Measurements from ENCODE around the gene IQGAP1. TPM values are rescaled to one million over a fixed set of nuclear protein-coding genes. Genes with fewer than 3 reads are reported as not detected.
A peak's percentile ranks its signal among the peaks of the same experiment; 100 is the strongest.

Gene IQGAP1
- total RNA-seq, 2 donors from 2014 or later = 79.6 to 92.9 TPM

DNA sequence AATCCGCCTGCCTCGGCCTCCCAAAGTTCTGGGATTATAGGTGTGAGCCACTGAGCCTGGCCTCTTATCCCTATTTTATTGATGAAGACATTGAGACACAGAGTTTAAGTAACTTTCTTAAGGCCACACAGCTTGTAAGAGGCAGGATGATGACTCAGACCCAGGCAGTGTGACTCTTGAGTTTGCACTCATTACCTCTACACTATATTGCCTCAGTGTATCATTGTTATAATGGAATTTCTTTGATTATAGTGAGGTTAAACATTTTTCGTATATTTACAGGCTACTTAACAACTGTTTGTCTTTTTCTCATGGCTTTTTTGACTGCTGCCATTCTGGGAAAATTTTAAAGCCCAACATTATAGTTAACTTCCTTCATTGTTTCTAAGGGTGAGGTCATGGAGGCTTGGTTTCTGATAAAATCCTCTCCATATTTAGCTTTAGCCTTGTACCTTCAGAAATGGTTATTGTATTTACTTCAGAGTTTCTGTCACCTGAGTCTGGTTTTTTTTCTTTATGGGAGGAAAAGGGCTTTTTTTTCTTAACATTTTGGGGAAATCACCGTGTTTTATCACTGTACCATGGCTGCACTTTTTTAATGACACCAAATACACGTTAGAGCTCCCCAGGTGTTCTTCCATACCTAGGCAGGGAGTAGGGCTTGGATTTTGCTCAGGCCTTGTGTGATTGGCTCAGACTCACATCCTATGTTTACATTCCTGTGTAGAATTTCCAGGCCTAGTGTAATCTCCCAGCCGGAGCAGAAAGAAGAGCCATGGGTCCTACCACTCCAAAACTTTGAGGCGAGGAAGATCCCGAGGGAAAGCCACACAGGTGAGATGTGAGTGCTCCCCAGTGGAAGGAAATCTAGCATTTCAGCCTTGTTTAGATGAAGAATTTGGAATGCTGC lies 29.7 kb upstream of the IQGAP1 start:
- ATAC-seq (no peak), DNase-seq (no peak)
- Histone ChIP-seq H3K27me3 (no peaks in the 10 kb centered on the region), H3K27ac (peak overlapping the region in 1 of 4 donors; percentile 3), H3K36me3 (replicated peaks in 1 of 2; ENCODE audit: insufficient read depth in 1 of 2, low read depth in 2 of 2) (peaks cover 0 to 2% of the 10 kb centered on the region in 2 donors), H3K9me3 (no peaks in the 10 kb centered on the region), H3K4me3 (no peak overlapping the region), H3K4me1 (peaks cover 6% of the 10 kb centered on the region)
- TF ChIP-seq POLR2A (IDR thresholded peaks at IDR 0.05) = no peak
- TF ChIP-seq CTCF (IDR thresholded peaks at IDR 0.05) = no peak
- intact Hi-C loops (cut with DNase I) = no loop called here
- WGBS, 2 donors = 71 to 74% methylated on average over 8 of the region's 8 CpGs

GRCh38 chr15:90360746-90361145 lies 27.3 kb upstream of the IQGAP1 start:
- no peaks in the 10 kb centered on the region for H3K9me3 ChIP-seq
- H3K4me3 ChIP-seq = no peak overlapping the region
- no peaks in the 10 kb centered on the region for H3K27me3 ChIP-seq
- no peak overlapping the region for H3K27ac ChIP-seq
- DNase-seq (no peak), ATAC-seq (no peak)
- peaks cover 6% of the 10 kb centered on the region for H3K4me1 ChIP-seq
- intact Hi-C loops (cut with DNase I) = no loop called here
- WGBS, 2 donors = 86 to 94% methylated on average over 8 to 14 of the region's 14 CpGs
- H3K36me3 ChIP-seq (replicated peaks in 1 of 2; ENCODE audit: insufficient read depth in 1 of 2, low read depth in 2 of 2) = peaks cover 0 to 2% of the 10 kb centered on the region in 2 donors
- no peak for TF ChIP-seq POLR2A (IDR thresholded peaks at IDR 0.05)
- TF ChIP-seq CTCF (IDR thresholded peaks at IDR 0.05) = no peak

DNA sequence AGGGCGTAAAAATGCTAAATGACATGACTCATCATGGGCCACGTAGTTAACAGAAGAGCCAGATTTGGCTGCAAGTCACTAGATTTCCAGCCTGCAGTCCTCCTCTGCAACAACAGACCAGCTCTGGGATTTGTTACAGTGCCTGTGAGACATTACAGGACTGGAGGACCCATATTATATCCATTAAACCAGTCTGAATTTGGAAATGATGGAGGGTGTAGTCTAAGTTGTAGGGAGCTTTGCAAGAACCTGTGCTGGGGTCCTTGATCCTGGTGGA lies 25.2 kb upstream of the IQGAP1 start:
- Histone ChIP-seq H3K27ac (no peak overlapping the region), H3K4me1 (peaks cover 6% of the 10 kb centered on the region), H3K9me3 (no peaks in the 10 kb centered on the region), H3K36me3 (replicated peaks in 1 of 2; ENCODE audit: insufficient read depth in 1 of 2, low read depth in 2 of 2) (peaks cover 0 to 2% of the 10 kb centered on the region in 2 donors), H3K4me3 (no peak overlapping the region), H3K27me3 (no peaks in the 10 kb centered on the region)
- TF ChIP-seq POLR2A (IDR thresholded peaks at IDR 0.05) (no peak), CTCF (IDR thresholded peaks at IDR 0.05) (no peak)
- intact Hi-C loops (cut with DNase I) = no loop called here
- no peak for ATAC-seq
- no peak for DNase-seq
- 73 to 75% methylated on average over 2 of the region's 2 CpGs for WGBS, 2 donors

- WGBS, 2 donors = 66 to 83% methylated on average over 4 of the region's 4 CpGs
- H3K4me1 ChIP-seq = peaks cover 6% of the 10 kb centered on the region
- H3K4me3 ChIP-seq = no peak overlapping the region
- TF ChIP-seq POLR2A (IDR thresholded peaks at IDR 0.05) = no peak
- no peak for TF ChIP-seq CTCF (IDR thresholded peaks at IDR 0.05)
- H3K27ac ChIP-seq = no peak overlapping the region
- ATAC-seq (no peak), DNase-seq (no peak)
- intact Hi-C loops (cut with DNase I) = no loop called here
- peaks cover 0 to 2% of the 10 kb centered on the region in 2 donors for H3K36me3 ChIP-seq (replicated peaks in 1 of 2; ENCODE audit: insufficient read depth in 1 of 2, low read depth in 2 of 2)
- no peaks in the 10 kb centered on the region for H3K27me3 ChIP-seq
- H3K9me3 ChIP-seq = no peaks in the 10 kb centered on the region
Observed at GRCh38 chr15:90364251-90364650, 23.8 kb upstream of the IQGAP1 start.
